Thoracic aorta (tissue), 2 donors: ENCODE results near the gene SIRPD. TPM values are rescaled to one million over a fixed set of nuclear protein-coding genes. Genes with fewer than 3 reads are reported as not detected.

Source experiments
- ATAC-seq: fragments of 150-250 bp; one replicate; pipeline ENCODE4 v1.8.0; 2017; ENCODE audit warnings: low read depth; ENCODE audit not compliant: insufficient number of reproducible peaks, low FRiP score
- DNase-seq: peaks from one replicate; pipeline ENCODE4 v3.0.0-alpha.2; 2020; ENCODE audit warnings: low spot score
- H3K27ac ChIP-seq, 2 donors: fragments of 200-600 bp; sonication (generic); 1 replicate in 1 of 2; 2 replicates in 1 of 2; pipeline ENCODE4 v1.5.1; 2016; ENCODE audit warnings: mild to moderate bottlenecking in 2 of 2, moderate library complexity in 2 of 2
- H3K27me3 ChIP-seq: fragments of 200-600 bp; sonication (generic); replicated peaks from 2 replicates; pipeline ENCODE4 v1.6.0; 2016; ENCODE audit warnings: mild to moderate bottlenecking; ENCODE audit not compliant: insufficient read depth
- H3K36me3 ChIP-seq: fragments of 200-600 bp; sonication (generic); one replicate; pipeline ENCODE4 v1.5.1; 2016
- H3K4me1 ChIP-seq, 2 donors: fragments of 200-600 bp; sonication (generic); 1 replicate in 1 of 2; 2 replicates in 1 of 2; pipeline versions ENCODE4 v1.5.1 to v1.6.0; 2016; ENCODE audit warnings: low read depth in 2 of 2, mild to moderate bottlenecking in 1 of 2; ENCODE audit not compliant: control insufficient read depth in 1 of 2
- H3K4me3 ChIP-seq: fragments of 200-600 bp; sonication (generic); 2 replicates; pipeline ENCODE4 v1.5.1; 2016; ENCODE audit warnings: mild to moderate bottlenecking
- H3K9me3 ChIP-seq: fragments of 200-600 bp; sonication (generic); 2 replicates; pipeline ENCODE4 v1.5.1; 2016
- CTCF ChIP-seq: fragments of 200-600 bp; sonication (generic); IDR thresholded peaks from one replicate; pipeline ENCODE4 v1.5.1; 2019; ENCODE audit warnings: antibody characterized with exemption
- total RNA-seq, 2 donors: library from RNA; depleted of rRNA; stranded (reverse); fragments of >200 nt; gene quantifications; one replicate each; pipeline versions ENCODE4 v1.1.0 to v1.2.3, GENCODE V29; 2016

Gene SIRPD
- total RNA-seq, 2 donors from 2014 or later, result not detected

GRCh38 chr20:1524004-1524403, 33.5 kb downstream of the SIRPD start:
- H3K9me3 ChIP-seq, result no peaks in the 10 kb centered on the region
- no peak overlapping the region for H3K27ac ChIP-seq
- no peaks in the 10 kb centered on the region for H3K36me3 ChIP-seq
- no peaks in the 10 kb centered on the region for H3K27me3 ChIP-seq
- H3K4me1 ChIP-seq, result no peaks in the 10 kb centered on the region
- no peak for ATAC-seq
- TF ChIP-seq CTCF, result no peak
- DNase-seq, result no peak
- no peak overlapping the region for H3K4me3 ChIP-seq

GRCh38 chr20:1517010-1517409, 40.5 kb downstream of the SIRPD start:
- Histone ChIP-seq H3K9me3 (no peaks in the 10 kb centered on the region), H3K27ac (no peak overlapping the region), H3K36me3 (no peaks in the 10 kb centered on the region), H3K4me1 (no peaks in the 10 kb centered on the region), H3K27me3 (no peaks in the 10 kb centered on the region), H3K4me3 (no peak overlapping the region)
- no peak for TF ChIP-seq CTCF
- DNase-seq (no peak), ATAC-seq (no peak)

- ATAC-seq (no peak), DNase-seq (no peak)
- Histone ChIP-seq H3K9me3 (no peaks in the 10 kb centered on the region), H3K4me1 (no peaks in the 10 kb centered on the region), H3K4me3 (no peak overlapping the region), H3K27ac (no peak overlapping the region), H3K36me3 (no peaks in the 10 kb centered on the region), H3K27me3 (no peaks in the 10 kb centered on the region)
- TF ChIP-seq CTCF, result no peak
These were observed 43.7 kb downstream of the SIRPD start for GRCh38 chr20:1513801-1514200.

- DNase-seq (no peak), ATAC-seq (no peak)
- no peaks in the 10 kb centered on the region for H3K36me3 ChIP-seq
- H3K4me3 ChIP-seq, result no peak overlapping the region
- H3K4me1 ChIP-seq, result no peaks in the 10 kb centered on the region
- H3K27ac ChIP-seq, result no peak overlapping the region
- TF ChIP-seq CTCF, result no peak
- no peaks in the 10 kb centered on the region for H3K27me3 ChIP-seq
- no peaks in the 10 kb centered on the region for H3K9me3 ChIP-seq
These were observed 48.3 kb downstream of the SIRPD start for GRCh38 chr20:1509237-1509636.

GRCh38 chr20:1508574-1508973, 48.9 kb downstream of the SIRPD start:
- Histone ChIP-seq H3K9me3 (no peaks in the 10 kb centered on the region), H3K4me1 (no peaks in the 10 kb centered on the region), H3K27ac (no peak overlapping the region), H3K4me3 (no peak overlapping the region), H3K27me3 (no peaks in the 10 kb centered on the region), H3K36me3 (no peaks in the 10 kb centered on the region)
- no peak for DNase-seq
- ATAC-seq, result no peak
- TF ChIP-seq CTCF, result no peak
